GM08714 (cell line): ENCODE results near the gene TBCEL.

Experiments used
- H3K4me3 ChIP-seq: fragments of 200-500 bp; sonication (Bioruptor generic); 2 replicates; pipeline ENCODE4 v1.5.1; 2014; ENCODE audit warnings: mild to moderate bottlenecking, low read length, inconsistent platforms
- ZNF274 ChIP-seq: IDR thresholded peaks from 2 replicates; pipeline ENCODE4 v1.6.1; 2012; ENCODE audit warnings: mild to moderate bottlenecking, low read depth, low read length

TBCEL gene

DNA sequence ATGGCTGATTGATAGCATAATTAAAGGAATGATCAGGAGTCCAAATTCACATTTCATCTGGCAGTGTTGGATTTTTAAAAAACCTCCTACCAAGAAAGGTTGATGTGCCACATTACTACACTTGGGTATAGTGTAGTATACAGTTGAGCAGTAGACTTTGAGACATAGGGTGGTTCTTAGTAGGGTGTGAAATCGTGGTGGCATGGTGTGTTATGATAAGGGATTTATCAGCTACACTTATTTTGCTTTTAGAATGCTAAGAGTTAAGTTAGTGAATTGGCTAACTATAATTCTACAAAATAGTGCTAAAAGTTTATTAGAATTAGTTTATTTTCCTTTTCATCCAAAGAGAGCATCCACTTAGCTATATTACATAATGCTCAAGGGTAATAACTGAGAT is 13.1 kb downstream of the TBCEL start:
- no peak for TF ChIP-seq ZNF274
- no peak overlapping the region for H3K4me3 ChIP-seq

DNA sequence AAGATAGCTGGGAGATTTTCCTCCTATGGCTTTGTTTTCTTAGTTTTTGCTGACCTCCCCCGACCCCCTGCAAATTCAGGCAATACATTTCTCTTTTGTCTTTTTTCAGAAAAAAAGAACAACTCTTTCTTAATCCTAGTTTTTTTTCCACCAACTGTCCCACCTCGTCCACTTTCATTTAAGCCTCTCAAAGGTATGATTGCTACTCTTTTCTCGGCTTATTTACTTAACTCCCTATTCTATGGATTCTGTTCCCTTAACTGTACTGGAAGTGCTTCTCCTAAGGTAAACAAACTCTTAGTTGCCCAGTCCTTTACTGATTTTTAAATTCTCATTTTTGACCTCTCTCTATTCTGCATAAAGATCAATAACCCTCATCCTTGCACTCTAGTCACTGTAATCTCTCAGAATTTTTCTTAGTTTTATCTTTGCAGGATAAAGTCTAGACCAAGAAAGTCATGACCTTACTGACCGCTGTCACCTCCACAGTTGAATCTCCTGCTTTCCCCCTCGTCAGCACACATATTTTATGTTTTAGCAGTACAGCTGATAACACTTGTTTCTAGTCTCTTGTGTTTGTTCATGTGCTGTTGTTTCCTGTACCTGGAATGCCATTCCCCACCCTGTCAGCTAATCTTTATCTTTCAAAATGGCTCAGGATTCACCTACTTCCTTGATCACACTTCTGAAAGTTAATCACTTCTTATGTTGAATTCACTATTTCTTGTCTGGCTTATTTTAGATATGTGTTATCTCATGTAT is 14.9 kb downstream of the TBCEL start:
- H3K4me3 ChIP-seq: no peak overlapping the region
- TF ChIP-seq ZNF274: no peak

DNA sequence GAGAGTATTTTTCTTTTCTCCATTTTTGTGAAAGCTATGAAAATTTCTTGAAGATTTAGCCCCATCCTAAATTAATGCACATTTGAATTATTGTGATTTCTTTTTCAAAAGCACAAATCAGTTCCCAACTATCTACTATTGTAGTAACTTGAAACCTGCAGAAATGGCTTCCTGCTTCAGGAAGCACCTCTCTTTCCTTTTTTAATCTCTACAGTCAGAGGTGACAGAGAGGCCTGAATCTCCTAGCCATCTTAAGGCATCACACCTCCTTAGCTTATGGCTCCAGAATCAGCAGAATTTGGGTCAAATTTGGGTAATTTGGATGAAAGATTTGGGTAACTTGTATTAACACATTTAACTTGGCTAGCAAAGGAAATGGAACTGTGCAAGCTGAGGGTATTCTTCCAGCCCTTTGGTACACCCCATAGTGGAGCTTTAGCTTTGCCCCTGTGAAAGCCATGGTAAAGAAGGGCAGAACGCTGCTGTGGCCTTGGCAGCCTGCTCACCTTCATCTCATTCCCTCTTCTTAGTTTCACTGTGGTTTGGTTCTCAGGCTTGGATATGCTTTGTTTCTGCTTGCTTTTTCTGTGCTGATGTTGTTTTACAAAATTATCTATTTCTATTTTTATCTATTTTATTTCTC is 16.2 kb downstream of the TBCEL start:
- no peak for TF ChIP-seq ZNF274
- H3K4me3 ChIP-seq: no peak overlapping the region

DNA sequence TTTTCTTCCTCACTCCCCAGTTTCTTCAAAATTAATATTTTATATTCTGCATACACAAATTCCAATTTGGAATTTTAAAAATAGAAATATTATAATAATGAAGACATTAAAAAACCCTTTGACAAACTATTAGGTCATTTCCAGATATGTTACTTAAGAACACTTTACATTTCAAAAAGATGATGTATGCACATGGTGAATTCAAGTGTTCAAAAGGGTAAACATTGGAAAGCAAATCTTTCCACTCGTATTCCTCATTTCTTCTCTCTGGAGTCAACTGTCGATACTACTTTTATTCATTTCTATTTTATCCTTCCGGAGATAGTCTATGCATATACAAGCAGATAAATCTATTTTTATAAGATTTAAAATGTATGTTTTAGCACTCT is 16.7 kb downstream of the TBCEL start:
- no peak for TF ChIP-seq ZNF274
- H3K4me3 ChIP-seq: no peak overlapping the region

DNA sequence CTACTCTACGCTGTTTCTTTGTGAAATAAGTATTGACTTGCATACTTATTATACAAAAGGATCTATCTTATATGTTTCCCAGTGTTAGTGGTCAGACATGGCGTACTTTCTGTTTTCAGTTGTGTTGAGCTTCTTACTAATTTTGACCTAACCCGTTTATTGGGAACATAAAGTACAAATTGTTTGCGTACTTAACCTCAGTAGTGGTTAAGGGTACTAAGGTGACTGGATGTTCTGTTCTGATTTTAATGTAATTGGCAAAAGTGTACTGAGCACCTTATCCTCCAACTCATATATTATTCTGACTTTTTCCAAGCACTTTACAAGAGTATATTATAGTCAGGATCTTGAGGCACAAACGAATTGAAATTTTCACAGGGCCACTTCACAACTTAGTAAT is 17.2 kb downstream of the TBCEL start:
- no peak for TF ChIP-seq ZNF274
- no peak overlapping the region for H3K4me3 ChIP-seq

DNA sequence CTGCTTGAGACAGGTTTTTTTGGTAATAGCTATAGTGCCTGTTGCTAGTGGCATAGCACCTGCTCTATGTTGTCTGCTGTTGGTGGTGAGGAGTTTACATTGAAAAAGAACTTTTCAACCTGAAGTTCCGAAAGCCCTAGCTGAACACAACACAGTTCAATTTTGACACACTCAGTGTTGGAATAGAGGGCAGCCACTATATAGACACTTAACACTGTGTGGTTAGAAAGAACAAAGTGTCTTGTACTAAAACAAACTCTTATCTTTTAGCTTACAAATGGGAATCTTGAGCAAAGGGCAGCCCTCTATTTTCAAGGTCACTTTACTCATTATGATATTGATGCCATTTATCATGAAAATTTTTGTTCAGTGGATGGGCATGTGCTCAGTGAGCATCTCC is 18.4 kb downstream of the TBCEL start:
- no peak overlapping the region for H3K4me3 ChIP-seq
- TF ChIP-seq ZNF274: no peak

DNA sequence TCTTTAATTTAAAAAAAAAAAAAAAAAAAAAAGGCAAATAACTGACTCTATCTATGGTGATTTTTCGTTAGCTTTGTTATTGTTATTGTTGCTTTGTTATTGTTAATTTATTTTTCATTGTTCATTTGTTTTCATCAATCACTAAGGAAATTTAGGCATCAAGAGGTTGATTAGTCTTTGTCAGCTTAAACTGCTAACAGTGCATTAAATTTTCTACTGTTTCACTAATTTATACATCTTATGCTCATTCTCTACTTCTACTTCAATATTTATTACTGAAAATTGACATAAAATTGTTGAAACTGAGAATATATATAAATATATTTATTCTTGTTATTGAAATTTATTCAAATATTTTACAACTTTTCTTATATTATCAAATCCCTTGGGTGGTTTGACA is 24.0 kb downstream of the TBCEL start:
- no peak for TF ChIP-seq ZNF274
- H3K4me3 ChIP-seq: no peak overlapping the region

DNA sequence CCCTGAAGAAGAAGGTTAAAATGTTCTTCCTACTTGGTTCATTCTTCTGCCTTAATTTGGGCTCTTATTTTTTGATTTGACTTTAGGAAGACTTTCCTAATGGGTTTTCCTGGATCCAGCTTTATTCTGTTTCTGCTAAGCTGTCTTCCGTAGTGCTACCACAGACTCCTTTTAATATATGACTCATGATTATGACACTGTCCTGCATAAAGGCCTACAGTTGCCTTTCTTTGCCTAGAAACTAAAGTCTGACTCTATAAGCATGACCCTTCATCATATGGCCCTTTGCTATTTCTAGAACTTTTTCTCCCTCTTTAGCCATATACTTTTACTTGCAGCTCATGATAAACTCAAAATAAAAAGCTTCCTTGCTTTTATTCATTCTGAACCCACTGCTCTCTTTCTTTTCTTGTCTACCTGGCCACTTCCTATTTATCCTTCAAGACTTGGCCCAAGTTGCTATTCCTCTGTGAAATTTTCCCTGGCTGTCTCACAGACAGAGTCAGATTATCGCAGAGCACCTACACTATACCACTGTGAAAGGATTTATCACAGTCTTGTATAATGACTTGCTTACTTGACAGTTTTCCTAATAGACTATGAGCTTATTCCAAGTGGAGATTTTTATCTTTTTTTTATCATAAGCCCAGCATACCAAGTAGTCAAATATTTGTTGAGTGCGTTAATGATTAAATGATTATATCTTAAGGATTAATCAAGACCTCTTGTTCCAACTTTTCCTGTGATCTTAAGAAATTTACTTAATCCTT is 24.7 kb downstream of the TBCEL start:
- no peak overlapping the region for H3K4me3 ChIP-seq
- no peak for TF ChIP-seq ZNF274

DNA sequence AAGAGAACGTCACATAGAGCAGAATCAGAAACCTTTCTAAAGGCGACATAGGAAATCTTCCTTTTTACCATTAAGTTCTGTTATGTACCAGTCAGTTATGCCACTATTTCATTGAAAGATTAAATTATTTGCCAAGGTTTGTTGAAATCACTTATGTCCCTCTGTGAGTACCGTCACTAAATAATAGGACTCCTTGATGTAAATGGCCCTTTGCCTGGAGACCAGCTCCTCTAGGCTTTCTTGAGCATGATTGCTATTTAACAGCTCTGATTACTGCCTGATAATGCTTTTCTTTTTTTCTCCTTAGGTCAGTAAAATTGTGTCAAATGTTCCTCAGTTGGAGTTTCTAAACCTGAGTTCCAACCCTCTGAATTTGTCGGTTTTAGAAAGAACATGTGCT is 29.3 kb downstream of the TBCEL start:
- TF ChIP-seq ZNF274: no peak
- no peak overlapping the region for H3K4me3 ChIP-seq

DNA sequence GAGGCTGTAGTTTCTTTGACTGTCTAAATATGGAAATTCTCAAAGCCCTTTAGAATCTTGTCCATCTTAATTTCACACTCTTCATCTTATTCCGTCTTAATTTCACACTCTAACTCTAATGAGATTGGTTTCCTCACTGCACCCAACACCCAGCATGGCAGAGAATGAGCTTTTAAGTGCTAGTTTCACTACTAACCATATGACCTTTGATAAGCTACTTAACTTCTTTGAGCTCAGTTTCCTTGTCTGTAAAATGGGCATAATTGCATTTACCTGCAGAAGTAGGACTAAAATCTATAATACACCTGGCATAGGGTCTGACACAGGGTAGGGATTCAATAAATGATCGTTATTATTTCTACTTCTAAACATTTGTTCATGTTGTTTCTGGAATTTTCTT is 30.4 kb downstream of the TBCEL start:
- TF ChIP-seq ZNF274: no peak

DNA sequence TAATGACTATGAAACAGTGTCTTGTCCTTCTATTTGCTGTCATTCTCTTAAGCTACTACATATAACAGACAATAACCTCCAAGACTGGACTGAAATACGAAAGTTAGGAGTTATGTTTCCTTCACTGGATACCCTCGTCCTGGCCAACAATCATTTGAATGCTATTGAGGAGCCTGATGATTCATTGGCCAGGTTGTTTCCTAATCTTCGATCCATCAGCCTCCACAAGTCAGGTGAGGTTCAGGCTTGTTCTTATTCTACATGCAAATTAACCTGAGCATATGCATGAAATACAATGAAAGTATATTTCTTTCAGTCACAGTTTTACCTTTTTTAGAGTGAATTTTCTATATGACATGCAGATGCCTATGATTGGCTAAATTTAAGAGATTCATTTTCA is 31.2 kb downstream of the TBCEL start:
- no peak for TF ChIP-seq ZNF274
- H3K4me3 ChIP-seq: no peak overlapping the region

More for the DNA sequence above, 30.4 kb downstream of the TBCEL start:
- H3K4me3 ChIP-seq: no peak overlapping the region

DNA sequence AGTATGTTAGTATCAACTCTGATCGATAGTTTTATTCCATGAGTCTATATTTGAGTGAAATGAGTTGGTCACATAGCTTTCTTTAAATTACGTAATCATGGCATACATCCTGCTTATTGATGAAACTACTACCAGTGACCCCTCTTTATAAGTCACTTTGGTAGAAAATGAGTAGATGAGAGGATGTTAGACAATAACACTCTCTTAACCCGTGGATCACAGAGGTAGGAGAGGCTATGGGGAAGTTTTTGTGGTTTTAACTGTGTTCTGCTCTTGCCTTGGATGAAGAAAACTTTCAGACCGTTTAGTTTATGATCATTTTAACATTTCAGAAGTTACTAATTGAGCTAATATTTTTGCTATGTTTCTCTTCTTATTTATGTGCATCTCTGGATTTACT is 34.0 kb downstream of the TBCEL start:
- no peak for TF ChIP-seq ZNF274
- no peak overlapping the region for H3K4me3 ChIP-seq

DNA sequence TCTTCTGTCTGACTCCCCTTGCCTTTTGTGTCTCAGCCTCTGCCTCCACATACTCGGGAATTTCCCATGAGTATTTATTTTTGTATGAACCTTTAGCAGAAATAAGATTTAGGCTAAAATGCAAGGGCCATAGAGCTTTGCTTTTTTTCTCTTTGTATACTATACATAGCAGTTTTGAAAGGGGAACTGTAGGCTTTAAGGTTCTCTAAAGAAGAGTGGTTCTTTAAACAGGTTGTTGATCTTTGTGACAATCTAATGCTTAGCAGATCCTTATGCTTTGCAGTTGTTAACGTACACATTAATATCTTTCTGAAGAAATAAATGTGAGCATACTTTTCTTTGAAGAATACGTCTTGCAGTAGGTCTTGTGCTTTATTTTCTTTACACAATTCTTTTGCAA is 35.0 kb downstream of the TBCEL start:
- no peak for TF ChIP-seq ZNF274

DNA sequence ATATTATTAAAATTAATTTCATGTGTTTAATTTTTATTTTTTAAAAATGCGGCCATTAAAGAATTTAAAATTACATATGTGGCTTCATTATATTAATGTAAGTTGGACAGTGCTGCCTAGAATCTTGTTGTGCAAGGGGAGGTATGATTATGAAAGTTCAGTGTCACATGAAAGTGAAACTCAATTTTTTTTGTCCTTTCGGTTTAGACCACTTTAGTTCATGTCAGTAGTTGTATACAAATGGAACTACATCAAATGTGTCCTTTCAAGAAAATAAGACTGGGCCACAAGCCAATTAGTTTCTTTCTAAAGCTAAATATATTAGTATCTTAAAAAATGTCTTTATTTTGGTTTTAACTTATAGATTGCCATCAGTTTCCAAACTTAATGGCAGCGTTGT is 35.7 kb downstream of the TBCEL start:
- no peak for TF ChIP-seq ZNF274
- H3K4me3 ChIP-seq: no peak overlapping the region

More for the DNA sequence above, 35.0 kb downstream of the TBCEL start:
- no peak overlapping the region; the same call in 1 of the 2 replicates for H3K4me3 ChIP-seq

DNA sequence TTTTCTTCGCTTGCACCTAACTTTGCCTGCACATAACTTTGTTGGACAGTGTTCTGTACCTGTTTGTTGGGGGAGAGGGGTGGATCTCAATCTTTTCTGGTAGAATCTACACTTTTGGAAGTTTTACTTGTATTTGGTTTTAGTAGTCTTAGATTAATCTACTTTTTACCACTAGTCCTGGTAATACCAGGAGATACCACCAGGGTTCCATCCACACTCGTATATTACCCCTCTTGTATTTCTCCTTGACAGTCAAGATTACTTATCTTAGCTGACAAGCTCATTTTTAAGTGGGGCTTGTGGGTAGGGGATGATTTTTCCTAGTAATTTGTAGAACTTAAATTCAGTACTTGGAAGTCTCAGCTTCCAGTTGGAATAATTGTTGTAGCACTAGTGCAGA is 39.8 kb downstream of the TBCEL start:
- no peak overlapping the region for H3K4me3 ChIP-seq
- no peak for TF ChIP-seq ZNF274
